ENCODE results near the gene CHMP2B. TPM values are rescaled to one million over a fixed set of nuclear protein-coding genes. Genes with fewer than 3 reads are reported as not detected.

Gene CHMP2B
- total and polyA plus RNA-seq, 2 experiments from 2014 or later = 45.1 to 130 TPM

DNA sequence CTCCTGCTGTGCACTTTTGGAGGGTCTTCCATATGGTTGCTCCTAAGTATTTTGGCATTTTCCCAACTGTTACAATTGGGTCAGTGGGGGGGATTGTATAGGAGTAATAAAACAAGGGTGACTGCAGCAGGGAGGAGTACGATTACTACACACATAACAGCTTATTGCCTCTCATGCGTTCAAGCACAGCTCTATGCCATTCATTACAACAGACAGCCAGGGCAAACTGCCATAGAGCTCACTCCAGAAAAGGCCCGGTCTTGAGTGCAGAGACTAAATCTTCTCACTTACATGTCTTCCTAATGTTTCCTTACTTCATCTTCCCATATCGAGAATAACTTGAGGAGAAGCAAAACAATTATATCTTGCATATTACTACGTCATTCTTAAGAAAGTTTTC, 1.4 kb upstream of the CHMP2B start (continued):
- TF ChIP-seq, protein P1, sequence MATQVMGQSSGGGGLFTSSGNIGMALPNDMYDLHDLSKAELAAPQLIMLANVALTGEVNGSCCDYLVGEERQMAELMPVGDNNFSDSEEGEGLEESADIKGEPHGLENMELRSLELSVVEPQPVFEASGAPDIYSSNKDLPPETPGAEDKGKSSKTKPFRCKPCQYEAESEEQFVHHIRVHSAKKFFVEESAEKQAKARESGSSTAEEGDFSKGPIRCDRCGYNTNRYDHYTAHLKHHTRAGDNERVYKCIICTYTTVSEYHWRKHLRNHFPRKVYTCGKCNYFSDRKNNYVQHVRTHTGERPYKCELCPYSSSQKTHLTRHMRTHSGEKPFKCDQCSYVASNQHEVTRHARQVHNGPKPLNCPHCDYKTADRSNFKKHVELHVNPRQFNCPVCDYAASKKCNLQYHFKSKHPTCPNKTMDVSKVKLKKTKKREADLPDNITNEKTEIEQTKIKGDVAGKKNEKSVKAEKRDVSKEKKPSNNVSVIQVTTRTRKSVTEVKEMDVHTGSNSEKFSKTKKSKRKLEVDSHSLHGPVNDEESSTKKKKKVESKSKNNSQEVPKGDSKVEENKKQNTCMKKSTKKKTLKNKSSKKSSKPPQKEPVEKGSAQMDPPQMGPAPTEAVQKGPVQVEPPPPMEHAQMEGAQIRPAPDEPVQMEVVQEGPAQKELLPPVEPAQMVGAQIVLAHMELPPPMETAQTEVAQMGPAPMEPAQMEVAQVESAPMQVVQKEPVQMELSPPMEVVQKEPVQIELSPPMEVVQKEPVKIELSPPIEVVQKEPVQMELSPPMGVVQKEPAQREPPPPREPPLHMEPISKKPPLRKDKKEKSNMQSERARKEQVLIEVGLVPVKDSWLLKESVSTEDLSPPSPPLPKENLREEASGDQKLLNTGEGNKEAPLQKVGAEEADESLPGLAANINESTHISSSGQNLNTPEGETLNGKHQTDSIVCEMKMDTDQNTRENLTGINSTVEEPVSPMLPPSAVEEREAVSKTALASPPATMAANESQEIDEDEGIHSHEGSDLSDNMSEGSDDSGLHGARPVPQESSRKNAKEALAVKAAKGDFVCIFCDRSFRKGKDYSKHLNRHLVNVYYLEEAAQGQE (IDR thresholded peaks at IDR 0.05; ENCODE audit: unreplicated experiment) = no peak
- no peak for TF ChIP-seq POLR2AphosphoS5 (IDR thresholded peaks at IDR 0.05; ENCODE audit: low read depth)
- TF ChIP-seq ZNF331 (CRISPR knock-in tag; IDR thresholded peaks at IDR 0.05; ENCODE audit: low read depth) = no peak
- no peak for TF ChIP-seq EZH2 (IDR thresholded peaks at IDR 0.05; ENCODE audit: low read depth, unreplicated experiment)

DNA sequence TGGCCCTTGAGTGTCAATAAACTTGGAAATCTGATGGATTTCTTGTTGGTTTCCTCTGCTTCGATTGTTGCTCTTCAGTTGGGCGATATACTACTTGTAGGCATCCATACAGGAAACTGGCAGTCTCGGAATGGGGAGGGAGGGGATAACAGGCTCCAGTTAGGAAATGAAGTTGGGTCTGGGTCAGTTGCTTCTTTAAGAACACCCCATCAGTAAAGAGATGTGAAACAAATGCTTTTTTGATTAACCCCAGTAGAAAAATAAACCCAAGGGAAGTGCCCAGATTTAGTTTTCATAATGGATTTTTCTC, 681 bp downstream of the CHMP2B start:
- Histone ChIP-seq H3K4me3 (peak overlapping the region; percentile 95), H3K4me1 (ENCODE audit: insufficient read depth) (peaks cover 25% of the 10 kb centered on the region), H3K79me2 (replicated peaks; ENCODE audit: insufficient read depth) (peaks cover 54% of the 10 kb centered on the region), H3K4me2 (peak overlapping the region; percentile 78), H3K27ac (ENCODE audit: low read depth) (peak overlapping the region; percentile 95), H4K20me1 (replicated peaks; ENCODE audit: insufficient read depth) (0 out of 2 replicates have a peak, but pooled peaks cover 8% of the 10 kb centered on the region), H3K36me3 (ENCODE audit: insufficient read depth) (no peaks in the 10 kb centered on the region), H2AFZ (peak overlapping the region; percentile 80), H3K27me3 (ENCODE audit: insufficient read depth) (no peaks in the 10 kb centered on the region), H3K9me2 (ENCODE audit: insufficient read depth) (no peaks in the 10 kb centered on the region), H3F3A (replicated peaks; ENCODE audit: low read depth) (no peaks in the 10 kb centered on the region)
- H3K4me3 Mint-ChIP-seq = peak overlapping the region; percentile 93
- DNase-seq (ENCODE audit: low spot score) (peak; percentile 62), ATAC-seq (peak; percentile 44)
- H3K36me3 Mint-ChIP-seq (ENCODE audit: low read depth) = no peaks in the 10 kb centered on the region
- H3K27me3 Mint-ChIP-seq (ENCODE audit: insufficient read depth, low read depth, poor library complexity) = peaks cover 7% of the 10 kb centered on the region
- no peaks in the 10 kb centered on the region for H3K9me3 Mint-ChIP-seq
- H3K27ac Mint-ChIP-seq = peak overlapping the region; percentile 99
- H3K4me1 Mint-ChIP-seq = peaks cover 35% of the 10 kb centered on the region
- TF ChIP-seq POLR2AphosphoS5 (IDR thresholded peaks at IDR 0.05; ENCODE audit: low read depth) (no peak), EZH2 (IDR thresholded peaks at IDR 0.05; ENCODE audit: low read depth, unreplicated experiment) (no peak), ZNF114 (CRISPR knock-in tag; IDR thresholded peaks at IDR 0.05) (no peak), STAT1 (IDR thresholded peaks at IDR 0.05; ENCODE audit: unreplicated experiment) (no peak), CREB1 (CRISPR knock-in tag; IDR thresholded peaks at IDR 0.05; ENCODE audit: low read depth) (no peak), ZNF331 (CRISPR knock-in tag; IDR thresholded peaks at IDR 0.05; ENCODE audit: low read depth) (no peak), EZH2phosphoT487 (IDR thresholded peaks at IDR 0.05; ENCODE audit: unreplicated experiment) (no peak)
- TF ChIP-seq, protein P1 (IDR thresholded peaks at IDR 0.05; ENCODE audit: unreplicated experiment) = no peak
- TF ChIP-seq, protein P2, sequence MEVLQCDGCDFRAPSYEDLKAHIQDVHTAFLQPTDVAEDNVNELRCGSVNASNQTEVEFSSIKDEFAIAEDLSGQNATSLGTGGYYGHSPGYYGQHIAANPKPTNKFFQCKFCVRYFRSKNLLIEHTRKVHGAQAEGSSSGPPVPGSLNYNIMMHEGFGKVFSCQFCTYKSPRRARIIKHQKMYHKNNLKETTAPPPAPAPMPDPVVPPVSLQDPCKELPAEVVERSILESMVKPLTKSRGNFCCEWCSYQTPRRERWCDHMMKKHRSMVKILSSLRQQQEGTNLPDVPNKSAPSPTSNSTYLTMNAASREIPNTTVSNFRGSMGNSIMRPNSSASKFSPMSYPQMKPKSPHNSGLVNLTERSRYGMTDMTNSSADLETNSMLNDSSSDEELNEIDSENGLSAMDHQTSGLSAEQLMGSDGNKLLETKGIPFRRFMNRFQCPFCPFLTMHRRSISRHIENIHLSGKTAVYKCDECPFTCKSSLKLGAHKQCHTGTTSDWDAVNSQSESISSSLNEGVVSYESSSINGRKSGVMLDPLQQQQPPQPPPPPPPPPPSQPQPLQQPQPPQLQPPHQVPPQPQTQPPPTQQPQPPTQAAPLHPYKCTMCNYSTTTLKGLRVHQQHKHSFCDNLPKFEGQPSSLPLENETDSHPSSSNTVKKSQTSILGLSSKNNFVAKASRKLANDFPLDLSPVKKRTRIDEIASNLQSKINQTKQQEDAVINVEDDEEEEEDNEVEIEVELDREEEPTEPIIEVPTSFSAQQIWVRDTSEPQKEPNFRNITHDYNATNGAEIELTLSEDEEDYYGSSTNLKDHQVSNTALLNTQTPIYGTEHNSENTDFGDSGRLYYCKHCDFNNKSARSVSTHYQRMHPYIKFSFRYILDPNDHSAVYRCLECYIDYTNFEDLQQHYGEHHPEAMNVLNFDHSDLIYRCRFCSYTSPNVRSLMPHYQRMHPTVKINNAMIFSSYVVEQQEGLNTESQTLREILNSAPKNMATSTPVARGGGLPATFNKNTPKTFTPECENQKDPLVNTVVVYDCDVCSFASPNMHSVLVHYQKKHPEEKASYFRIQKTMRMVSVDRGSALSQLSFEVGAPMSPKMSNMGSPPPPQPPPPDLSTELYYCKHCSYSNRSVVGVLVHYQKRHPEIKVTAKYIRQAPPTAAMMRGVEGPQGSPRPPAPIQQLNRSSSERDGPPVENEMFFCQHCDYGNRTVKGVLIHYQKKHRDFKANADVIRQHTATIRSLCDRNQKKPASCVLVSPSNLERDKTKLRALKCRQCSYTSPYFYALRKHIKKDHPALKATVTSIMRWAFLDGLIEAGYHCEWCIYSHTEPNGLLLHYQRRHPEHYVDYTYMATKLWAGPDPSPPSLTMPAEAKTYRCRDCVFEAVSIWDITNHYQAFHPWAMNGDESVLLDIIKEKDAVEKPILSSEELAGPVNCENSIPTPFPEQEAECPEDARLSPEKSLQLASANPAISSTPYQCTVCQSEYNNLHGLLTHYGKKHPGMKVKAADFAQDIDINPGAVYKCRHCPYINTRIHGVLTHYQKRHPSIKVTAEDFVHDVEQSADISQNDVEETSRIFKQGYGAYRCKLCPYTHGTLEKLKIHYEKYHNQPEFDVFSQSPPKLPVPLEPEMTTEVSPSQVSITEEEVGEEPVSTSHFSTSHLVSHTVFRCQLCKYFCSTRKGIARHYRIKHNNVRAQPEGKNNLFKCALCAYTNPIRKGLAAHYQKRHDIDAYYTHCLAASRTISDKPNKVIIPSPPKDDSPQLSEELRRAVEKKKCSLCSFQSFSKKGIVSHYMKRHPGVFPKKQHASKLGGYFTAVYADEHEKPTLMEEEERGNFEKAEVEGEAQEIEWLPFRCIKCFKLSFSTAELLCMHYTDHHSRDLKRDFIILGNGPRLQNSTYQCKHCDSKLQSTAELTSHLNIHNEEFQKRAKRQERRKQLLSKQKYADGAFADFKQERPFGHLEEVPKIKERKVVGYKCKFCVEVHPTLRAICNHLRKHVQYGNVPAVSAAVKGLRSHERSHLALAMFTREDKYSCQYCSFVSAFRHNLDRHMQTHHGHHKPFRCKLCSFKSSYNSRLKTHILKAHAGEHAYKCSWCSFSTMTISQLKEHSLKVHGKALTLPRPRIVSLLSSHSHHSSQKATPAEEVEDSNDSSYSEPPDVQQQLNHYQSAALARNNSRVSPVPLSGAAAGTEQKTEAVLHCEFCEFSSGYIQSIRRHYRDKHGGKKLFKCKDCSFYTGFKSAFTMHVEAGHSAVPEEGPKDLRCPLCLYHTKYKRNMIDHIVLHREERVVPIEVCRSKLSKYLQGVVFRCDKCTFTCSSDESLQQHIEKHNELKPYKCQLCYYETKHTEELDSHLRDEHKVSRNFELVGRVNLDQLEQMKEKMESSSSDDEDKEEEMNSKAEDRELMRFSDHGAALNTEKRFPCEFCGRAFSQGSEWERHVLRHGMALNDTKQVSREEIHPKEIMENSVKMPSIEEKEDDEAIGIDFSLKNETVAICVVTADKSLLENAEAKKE (CRISPR knock-in tag; IDR thresholded peaks at IDR 0.05) = no peak
- TF ChIP-seq, protein P3, sequence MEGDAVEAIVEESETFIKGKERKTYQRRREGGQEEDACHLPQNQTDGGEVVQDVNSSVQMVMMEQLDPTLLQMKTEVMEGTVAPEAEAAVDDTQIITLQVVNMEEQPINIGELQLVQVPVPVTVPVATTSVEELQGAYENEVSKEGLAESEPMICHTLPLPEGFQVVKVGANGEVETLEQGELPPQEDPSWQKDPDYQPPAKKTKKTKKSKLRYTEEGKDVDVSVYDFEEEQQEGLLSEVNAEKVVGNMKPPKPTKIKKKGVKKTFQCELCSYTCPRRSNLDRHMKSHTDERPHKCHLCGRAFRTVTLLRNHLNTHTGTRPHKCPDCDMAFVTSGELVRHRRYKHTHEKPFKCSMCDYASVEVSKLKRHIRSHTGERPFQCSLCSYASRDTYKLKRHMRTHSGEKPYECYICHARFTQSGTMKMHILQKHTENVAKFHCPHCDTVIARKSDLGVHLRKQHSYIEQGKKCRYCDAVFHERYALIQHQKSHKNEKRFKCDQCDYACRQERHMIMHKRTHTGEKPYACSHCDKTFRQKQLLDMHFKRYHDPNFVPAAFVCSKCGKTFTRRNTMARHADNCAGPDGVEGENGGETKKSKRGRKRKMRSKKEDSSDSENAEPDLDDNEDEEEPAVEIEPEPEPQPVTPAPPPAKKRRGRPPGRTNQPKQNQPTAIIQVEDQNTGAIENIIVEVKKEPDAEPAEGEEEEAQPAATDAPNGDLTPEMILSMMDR (conservative IDR thresholded peaks at IDR 0.05; ENCODE audit: low read depth in 2 of 2) = no peak
